Activated gamma-delta T cell treated with anti-CD3 and anti-CD28 coated beads, Interleukin-2, amount 50 U/mL, for 16 hours (primary cell): ENCODE results near the gene ADSS1.

Experiments used
- DNase-seq: peaks from one replicate; pipeline ENCODE4 v3.0.0-alpha.2; 2020; ENCODE audit warnings: low read depth

ADSS1 gene

GRCh38 chr14:104769324-104770071 lies 45.5 kb downstream of the ADSS1 start:
- no peak for DNase-seq

- no peak for DNase-seq
Observed at GRCh38 chr14:104770072-104770579, 46.1 kb downstream of the ADSS1 start.

- DNase-seq: no peak
Observed at GRCh38 chr14:104770851-104771272, 46.8 kb downstream of the ADSS1 start.

GRCh38 chr14:104771374-104771773 lies 47.3 kb downstream of the ADSS1 start:
- no peak for DNase-seq

- DNase-seq: no peak
Observed at GRCh38 chr14:104771918-104772706, 48.1 kb downstream of the ADSS1 start.

GRCh38 chr14:104772707-104773504 lies 48.9 kb downstream of the ADSS1 start:
- DNase-seq: no peak

- DNase-seq: no peak
Observed at GRCh38 chr14:104773505-104774452, 49.8 kb downstream of the ADSS1 start.

GRCh38 chr14:104774453-104775072 lies 50.5 kb downstream of the ADSS1 start:
- no peak for DNase-seq

GRCh38 chr14:104775073-104775489 lies 51.1 kb downstream of the ADSS1 start:
- DNase-seq: no peak

- DNase-seq: no peak
Observed at GRCh38 chr14:104776481-104776880, 52.5 kb downstream of the ADSS1 start.

- no peak for DNase-seq
Observed at GRCh38 chr14:104776961-104777807, 53.2 kb downstream of the ADSS1 start.

GRCh38 chr14:104777808-104778249 lies 53.8 kb downstream of the ADSS1 start:
- no peak for DNase-seq

- no peak for DNase-seq
Observed at GRCh38 chr14:104778694-104779331, 54.8 kb downstream of the ADSS1 start.

GRCh38 chr14:104779776-104780512 lies 55.9 kb downstream of the ADSS1 start:
- no peak for DNase-seq

- no peak for DNase-seq
Observed at GRCh38 chr14:104780513-104781030, 56.5 kb downstream of the ADSS1 start.

GRCh38 chr14:104781271-104782077 lies 57.4 kb downstream of the ADSS1 start:
- no peak for DNase-seq

- DNase-seq: no peak
Observed at GRCh38 chr14:104782086-104782807, 58.2 kb downstream of the ADSS1 start.
